Activated T-cell treated with anti-CD3 and anti-CD28 coated beads for 24 hours (primary cell): ENCODE results near the gene OR51V1.
"Not testable (repeated sequence)": the region's sequence is repeated elsewhere in the genome, so short reads cannot be mapped to it uniquely, and the experiment has no call there.

Experiments used
- DNase-seq: peaks from one replicate; pipeline ENCODE4 v3.0.0-alpha.2; 2020; ENCODE audit warnings: low read depth

Gene OR51V1, protein sequence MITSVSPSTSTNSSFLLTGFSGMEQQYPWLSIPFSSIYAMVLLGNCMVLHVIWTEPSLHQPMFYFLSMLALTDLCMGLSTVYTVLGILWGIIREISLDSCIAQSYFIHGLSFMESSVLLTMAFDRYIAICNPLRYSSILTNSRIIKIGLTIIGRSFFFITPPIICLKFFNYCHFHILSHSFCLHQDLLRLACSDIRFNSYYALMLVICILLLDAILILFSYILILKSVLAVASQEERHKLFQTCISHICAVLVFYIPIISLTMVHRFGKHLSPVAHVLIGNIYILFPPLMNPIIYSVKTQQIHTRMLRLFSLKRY

DNA sequence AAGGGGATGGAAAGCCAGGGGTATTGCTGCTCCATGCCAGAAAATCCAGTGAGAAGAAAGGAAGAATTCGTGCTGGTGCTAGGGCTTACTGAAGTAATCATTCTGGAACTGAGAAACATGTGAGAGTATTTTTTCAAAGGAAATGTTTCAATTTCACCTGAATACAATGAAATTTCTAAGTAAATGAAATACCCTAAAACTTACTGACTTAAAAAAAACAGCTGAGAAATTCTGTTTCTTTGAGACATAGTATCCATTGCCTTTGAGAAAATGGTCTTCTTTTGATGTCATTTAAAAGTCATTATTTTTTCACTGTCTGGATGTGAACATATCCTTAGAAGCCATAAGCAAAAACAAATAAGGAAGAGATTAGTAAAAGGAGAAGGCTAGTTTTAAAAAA is at the start of gene OR51V1:
Gene OR51V1, minus strand, starts transcription at position 101 of the 400 bp plus-strand sequence. Its CDS starts 0 bp downstream, at position 101.
- DNase-seq = no peak

DNA sequence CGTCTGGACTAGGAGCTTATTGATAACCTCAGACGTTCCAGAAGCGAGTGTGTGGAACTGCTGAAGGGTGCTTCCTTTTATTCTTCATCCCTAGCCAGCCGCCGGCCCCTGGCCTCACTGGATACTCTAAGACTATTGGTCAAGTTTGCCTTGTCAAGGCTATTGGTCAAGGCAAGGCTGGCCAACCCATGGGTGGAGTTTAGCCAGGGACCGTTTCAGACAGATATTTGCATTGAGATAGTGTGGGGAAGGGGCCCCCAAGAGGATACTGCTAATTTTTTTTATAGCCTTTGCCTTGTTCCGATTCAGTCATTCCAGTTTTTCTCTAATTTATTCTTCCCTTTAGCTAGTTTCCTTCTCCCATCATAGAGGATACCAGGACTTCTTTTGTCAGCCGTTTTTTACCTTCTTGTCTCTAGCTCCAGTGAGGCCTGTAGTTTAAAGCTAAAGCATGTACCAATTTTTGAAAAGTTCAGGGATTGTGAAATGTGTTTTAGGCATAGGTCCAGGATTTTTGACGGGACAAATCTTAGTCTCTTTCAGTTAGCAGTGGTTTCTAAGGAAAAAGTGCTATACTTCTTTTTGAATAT is 49.4 kb upstream of the OR51V1 start, which contains the start of gene HBG1:
Gene HBG1, minus strand, starts transcription at position 51 of the 590 bp plus-strand sequence. CDS start 53 bp downstream, outside the sequence.
- DNase-seq = not testable (repeated sequence)

DNA sequence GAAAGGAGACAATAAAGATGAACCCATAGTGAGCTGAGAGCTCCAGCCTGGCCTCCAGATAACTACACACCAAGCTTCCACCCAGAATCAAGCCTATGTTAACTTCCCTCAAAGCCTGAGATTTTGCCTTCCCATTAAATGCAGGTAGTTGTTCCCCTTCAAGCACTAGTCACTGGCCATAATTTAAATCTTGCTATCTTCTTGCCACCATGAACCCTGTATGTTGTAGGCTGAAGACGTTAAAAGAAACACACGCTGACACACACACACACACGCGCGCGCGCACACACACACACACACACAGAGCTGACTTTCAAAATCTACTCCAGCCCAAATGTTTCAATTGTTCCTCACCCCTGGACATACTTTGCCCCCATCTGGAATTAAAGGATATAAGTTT is 48.0 kb upstream of the OR51V1 start:
- not testable (repeated sequence) for DNase-seq

DNA sequence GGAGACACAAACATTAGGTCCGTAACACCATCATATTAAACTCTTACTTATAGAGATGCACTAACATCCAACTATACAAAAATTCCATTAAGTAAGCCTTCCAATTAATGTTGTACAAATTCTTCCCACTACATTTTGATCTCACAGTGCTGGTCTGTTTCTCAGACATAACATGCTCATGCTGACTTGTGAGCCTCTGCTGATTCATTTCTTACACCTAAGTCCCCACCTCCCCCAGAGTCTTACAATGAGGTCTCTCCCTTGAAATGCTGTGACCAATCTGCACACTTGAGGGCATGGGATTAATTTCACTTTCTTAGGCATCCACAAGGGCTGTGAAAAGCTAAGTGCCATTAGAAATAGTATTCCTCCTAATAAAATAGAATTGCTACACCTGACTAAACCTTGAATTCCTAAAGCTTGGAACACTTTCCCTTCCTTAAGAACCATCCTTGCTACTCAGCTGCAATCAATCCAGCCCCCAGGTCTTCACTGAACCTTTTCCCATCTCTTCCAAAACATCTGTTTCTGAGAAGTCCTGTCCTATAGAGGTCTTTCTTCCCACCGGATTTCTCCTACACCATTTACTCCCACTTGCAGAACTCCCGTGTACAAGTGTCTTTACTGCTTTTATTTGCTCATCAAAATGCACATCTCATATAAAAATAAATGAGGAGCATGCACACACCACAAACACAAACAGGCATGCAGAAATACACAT is 47.1 kb upstream of the OR51V1 start:
- DNase-seq = no peak

DNA sequence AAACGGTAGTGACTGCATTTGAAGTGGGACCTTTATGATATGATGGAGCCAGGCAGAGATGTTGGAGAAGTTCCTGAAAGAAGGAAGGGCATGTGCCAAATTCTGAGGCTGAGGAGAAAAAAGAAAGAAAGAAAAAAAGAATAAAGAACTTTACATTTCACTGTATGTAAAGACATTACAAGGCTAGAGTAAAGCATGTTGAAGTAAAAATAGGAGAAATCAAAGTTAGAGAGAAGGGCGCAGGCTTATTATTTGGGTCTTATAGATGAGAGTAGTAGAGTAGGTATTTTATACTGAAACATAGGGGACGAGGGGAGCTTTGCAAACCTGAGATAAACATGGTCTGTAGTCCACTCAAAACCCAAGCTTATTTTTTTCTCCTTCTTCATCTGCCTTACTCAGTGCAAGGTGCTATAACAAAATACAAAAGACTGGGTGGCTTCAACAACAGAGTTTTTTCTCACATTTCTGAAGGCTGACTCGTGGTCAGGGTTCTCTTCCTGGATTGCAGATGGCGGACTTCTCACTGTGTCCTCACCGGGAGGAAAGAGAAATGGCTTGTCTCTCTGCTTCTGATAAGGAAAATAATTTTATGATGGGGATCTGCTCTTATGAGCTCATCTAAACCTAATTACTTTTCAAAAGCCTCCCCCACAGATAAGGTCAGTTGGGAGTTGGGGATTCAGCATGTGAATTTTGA is 46.4 kb upstream of the OR51V1 start:
- no peak for DNase-seq

DNA sequence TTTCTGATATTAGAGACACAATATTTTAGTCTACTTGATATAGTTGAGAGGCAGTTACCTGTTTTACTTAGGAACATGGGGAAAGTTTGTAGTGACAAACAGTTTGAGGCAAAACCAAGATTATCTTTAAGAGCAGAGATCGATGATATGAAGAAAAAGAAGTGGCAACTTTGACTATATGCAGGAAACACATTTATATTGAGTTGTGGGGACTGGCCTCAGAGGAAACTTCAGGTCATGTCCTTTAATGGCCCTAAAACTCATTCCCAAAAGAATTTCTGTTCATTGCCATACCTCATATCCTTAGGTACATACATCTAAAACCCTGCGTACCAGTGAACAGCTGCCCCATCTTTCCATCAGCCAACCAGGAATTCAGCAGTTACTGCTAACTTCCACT is 44.7 kb upstream of the OR51V1 start:
- no peak for DNase-seq

DNA sequence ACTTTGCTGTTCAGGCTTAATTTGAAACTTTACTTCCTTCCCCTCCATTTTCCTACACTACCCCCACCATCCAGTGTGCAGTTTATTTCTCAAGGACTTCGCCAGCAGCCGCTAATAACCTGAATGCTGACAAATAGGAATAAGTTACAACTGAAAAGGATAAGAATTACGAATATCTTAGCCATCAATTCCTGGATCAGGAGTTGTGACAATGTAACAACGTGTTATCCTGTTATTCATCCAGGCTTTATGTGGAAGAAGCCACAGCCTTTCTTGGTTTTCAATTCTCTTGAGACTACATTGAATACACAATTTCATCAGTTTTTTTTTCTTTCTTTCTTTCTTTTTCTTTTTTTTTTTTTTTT is 43.3 kb upstream of the OR51V1 start:
- no peak for DNase-seq

DNA sequence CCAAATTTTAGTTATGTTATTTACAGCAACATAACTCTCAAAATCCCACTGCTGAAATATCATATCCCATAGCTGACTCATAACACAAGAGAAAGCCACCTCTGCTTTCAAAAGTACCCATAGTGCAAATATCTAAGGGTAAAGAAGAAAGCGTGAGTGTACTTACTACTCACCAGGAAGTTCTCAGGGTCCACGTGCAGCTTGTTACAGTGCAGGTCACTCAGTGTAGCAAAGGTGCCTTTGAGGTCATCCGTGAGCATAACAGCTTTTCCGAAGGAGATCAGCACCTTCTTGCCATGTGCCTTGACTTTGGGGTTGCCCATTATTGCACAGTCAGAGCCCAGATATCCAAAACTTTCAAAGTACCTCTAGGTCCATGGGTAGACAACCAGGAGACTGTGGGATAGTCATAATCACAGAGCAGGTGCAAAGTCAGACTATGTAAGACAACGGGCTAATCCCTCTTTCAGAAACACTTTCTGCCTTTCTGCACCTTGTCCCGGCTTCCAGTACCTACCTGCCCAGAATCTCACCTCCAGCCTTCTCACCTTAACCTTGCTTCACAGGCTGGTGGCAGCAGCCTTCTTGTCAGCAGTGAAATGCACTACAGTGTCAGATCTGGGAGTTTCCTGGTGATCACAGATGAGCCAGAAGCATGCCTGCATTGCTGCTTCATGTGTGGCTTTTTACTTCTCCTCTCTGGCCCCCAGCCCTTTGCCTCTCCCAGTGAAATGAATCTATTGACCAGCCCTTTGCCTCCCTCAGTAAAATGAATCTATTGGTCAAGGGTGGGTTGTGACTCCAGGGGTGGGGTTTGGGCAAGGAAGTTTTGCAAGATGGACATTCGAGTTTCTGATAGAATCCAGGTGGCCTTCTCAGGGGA is 42.7 kb upstream of the OR51V1 start:
- no peak for DNase-seq

DNA sequence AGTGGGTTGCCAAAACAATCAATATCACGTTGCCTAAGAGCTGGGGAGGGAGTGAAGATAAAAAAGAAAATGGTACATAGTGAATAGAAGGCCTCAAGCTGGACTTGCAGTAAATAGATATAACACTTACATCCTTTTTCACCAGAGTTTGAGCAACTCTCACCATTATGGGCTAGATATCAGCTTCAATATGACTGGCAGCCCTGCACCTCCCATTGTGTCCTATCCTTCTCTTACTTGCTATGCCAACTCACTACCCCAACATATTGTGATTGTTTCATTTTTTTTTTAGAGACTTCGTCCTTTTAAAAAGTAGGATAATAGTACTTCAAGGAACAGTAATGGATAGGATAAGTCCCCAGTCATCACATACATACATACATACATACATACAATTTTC is 41.7 kb upstream of the OR51V1 start:
- DNase-seq = no peak

DNA sequence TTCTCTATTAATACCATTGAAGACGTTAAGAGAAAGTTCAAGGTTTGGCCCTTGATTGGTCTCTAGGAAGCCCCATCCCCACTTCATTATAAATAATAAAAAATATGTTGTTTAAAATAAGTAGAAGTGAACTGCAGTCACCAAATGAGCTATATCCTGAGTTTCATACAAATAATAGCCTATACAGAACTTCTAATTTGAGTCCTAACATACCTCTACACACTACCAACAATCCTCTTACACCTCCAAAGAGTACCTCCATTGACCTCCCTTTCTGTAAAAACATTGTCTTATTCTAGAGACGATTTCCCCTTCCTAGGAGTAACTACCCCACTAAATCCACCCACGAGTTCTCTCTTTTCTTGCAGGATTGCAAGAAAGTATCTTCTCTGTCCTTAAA is 41.0 kb upstream of the OR51V1 start:
- DNase-seq = no peak

DNA sequence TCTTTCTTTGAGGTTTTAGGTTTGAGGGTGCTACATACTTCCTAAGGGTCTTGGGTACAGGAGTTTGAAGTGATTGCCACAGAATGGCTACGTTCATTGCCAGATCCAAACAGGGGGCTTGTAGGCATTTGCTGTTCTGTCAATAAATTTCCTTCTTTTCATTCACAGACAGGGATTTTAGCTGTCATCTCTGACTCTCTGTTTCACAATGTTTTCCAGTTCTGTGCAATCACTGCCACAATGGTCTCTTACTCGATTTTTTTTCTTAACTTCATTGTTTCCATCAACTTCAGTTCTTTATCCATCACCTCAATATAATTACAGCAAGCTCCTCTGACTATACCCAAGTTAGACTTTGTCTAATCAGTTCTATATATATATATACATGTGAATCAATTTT is 40.0 kb upstream of the OR51V1 start:
- DNase-seq = no peak

DNA sequence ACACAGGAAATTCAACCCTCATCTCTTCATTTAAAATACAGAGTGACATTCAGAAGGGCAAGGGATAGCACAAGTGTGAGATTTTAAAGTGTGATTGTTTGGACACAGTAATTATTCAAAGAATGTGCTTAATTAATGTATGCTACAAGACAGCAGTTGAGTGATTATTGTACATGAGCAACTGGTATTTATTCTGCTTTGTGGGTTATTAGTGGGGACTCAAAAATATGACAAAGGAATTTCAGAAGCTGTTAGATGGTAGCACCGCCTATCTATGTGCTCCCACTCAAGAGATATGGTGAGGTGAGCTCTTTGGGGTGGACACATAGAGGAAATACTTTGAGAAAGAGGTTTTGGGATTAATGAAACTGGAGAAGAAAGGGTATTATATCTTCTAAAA is 39.6 kb upstream of the OR51V1 start:
- DNase-seq = no peak

DNA sequence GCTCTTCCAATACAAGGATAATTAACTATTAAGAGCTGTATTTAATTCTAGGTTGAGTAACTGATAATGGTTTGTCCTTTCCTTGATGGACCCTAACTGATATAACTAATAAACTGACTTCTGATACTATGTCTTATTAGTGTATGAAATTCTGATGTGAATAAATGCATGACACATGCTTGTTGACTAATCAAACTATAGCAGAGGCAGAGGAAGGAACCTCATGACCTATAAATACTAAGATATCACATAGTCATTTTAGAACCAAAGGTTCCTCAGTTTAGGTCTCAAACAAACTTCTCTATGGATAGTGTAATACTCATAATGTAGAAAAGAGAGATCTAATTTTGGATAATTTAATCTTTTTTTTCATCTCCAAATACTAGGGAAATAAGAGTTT is 38.6 kb upstream of the OR51V1 start:
- no peak for DNase-seq

DNA sequence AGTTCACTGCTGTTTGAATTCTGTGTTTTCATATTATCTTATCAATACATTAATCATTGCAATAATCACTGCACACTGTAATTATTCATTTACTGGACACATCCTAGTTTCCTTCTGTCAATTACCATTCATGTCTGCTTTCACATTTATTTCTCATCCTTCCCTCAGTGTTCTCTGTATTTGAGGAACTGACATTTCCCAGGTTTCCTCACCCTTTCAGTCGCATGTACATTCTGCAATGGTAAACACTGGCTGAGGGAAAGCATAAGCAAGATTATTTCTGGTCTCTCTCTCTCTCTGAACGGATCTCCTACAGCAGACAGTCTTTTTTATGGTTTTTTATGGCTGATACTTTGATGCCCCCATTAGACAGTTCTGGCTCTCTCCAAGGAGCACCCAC is 38.0 kb upstream of the OR51V1 start:
- no peak for DNase-seq

DNA sequence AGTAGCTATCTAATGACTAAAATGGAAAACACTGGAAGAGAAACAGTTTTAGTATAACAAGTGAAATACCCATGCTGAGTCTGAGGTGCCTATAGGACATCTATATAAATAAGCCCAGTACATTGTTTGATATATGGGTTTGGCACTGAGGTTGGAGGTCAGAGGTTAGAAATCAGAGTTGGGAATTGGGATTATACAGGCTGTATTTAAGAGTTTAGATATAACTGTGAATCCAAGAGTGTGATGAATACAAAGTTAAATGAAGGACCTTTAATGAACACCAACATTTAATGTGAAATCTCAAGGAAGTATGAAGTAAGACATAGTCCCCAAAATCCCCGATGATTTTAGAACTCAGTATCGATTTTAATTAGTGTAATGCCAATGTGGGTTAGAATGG is 36.9 kb upstream of the OR51V1 start:
- DNase-seq = no peak

DNA sequence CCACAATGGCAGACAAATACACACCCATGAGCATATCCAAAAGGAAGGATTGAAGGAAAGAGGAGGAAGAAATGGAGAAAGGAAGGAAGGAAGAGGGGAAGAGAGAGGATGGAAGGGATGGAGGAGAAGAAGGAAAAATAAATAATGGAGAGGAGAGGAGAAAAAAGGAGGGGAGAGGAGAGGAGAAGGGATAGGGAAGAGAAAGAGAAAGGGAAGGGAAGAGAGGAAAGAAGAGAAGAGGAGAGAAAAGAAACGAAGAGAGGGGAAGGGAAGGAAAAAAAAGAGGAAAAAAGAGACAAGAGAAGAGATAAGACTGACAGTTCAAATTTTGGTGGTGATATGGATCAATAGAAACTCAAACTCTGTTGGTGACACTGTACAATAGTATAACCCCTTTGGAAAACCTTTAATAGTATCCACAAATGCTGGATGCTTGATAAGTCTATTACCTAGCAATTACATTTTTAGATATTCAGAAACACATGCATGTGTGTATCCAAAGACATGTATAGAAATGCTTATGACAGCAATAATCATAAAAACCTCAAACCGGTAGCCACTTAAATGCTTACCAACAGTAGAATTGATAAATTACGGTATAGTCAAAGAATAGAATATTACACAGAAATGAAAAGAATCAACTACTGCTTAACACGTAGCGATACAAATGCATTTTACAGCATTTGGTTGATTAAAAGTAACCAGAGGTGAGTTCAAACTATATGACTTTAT is 35.0 kb upstream of the OR51V1 start:
- no peak for DNase-seq

DNA sequence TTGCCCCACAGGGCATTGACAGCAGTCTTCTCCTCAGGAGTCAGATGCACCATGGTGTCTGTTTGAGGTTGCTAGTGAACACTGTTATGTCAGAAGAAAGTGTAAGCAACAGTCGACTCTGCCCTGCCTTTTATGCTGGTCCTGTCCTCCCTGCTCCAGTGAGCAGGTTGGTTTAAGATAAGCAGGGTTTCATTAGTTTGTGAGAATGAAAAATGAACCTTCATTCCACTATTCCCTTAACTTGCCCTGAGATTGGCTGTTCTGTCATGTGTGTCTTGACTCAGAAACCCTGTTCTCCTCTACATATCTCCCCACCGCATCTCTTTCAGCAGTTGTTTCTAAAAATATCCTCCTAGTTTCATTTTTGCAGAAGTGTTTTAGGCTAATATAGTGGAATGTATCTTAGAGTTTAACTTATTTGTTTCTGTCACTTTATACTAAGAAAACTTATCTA is 33.9 kb upstream of the OR51V1 start, which contains the start of gene HBD:
Gene HBD, minus strand, starts transcription at position 103 of the 454 bp plus-strand sequence. Its CDS starts 50 bp downstream, at position 53.
- DNase-seq = no peak

DNA sequence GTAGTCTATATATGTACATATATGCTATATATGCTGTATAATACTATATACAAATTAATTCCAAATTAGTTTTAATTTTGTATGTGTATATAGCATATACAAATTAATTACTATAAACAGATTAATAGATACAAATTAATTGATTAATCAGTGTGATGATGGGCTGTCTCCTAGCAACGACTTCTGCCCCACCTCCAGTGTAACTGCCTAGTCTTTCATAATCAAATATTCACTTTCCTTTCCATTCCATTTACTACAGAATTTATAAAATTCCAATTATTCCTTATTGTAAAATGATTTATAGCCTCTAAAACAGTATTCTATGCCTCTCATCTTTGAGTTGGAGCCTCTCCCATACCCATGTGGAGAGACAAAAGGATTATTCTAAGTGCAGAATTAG is 32.8 kb upstream of the OR51V1 start:
- DNase-seq = no peak

DNA sequence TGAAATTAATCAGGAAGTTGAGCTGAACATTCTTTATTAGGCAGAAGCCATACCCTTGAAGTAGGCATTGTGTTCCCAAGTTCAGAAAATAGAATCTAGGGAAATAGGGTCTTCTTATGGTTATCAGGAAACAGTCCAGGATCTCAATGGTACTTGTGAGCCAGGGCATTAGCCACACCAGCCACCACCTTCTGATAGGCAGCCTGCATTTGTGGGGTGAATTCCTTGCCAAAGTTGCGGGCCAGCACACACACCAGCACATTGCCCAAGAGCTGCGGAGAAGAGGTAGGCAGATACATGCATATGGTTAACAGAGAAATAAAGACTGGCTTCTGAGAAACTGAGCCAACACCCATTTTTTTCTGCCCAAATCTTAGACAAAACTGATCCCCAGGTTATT is 32.3 kb upstream of the OR51V1 start:
- no peak for DNase-seq

DNA sequence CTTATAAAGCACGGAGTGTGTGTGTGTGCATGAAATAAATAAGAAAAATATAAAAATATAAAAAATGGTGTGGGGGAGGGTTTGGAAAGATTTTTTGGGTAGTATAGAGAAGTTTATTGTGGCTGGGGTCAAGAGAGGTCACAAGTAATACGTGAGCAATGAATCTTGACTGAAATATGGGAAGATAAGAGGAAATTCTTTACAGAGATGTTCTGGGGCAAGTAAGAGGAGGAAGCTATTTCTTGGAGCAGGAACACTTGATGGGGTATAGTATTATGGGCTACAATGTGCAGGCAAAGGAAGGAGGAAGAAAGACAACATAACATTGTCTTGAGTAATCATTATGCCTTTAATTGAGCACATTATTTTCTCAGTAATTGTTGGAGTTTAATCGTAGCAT is 31.7 kb upstream of the OR51V1 start:
- no peak for DNase-seq

DNA sequence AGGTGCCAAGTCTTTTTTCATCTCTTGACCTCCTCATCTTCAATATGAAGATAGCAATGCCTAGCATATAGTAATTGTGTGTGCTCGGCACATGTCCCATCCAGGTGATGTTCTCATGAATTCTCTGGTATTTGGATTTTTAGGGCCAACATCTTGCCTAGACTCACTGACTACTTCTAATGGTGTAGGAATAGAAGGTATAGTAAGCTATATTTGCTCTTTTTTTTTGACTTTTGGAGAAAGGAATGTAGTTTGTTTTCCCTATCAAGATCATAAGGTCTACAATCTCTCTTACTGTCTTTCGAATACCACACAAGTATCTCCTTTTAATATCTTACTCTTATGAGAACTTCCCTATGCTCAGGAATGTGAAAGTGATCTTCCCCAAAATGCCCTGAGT is 30.6 kb upstream of the OR51V1 start:
- DNase-seq = no peak
